GM23248 (cell line): ENCODE results near the gene PRLR.

Experiments used
- EZH2 ChIP-seq: fragments of 200-600 bp; sonication (generic); IDR thresholded peaks from 2 replicates; pipeline ENCODE4 v1.6.1; 2018; ENCODE audit warnings: antibody characterized with exemption, mild to moderate bottlenecking; ENCODE audit not compliant: insufficient read depth, poor library complexity, severe bottlenecking
- EZH2phosphoT487 ChIP-seq: fragments of 200-600 bp; sonication (generic); IDR thresholded peaks from 2 replicates; pipeline ENCODE4 v1.6.1; 2018; ENCODE audit warnings: antibody characterized with exemption, moderate library complexity, mild to moderate bottlenecking, low read depth; ENCODE audit not compliant: insufficient read depth

GRCh38 chr5:35004200-35004599 is 226.1 kb downstream of the PRLR start:
- TF ChIP-seq EZH2phosphoT487 (no peak), EZH2 (no peak)
